KOPT-K1 (cell line): ENCODE data around the gene POLR1D.

Experiments used
- H3K27ac ChIP-seq: fragments of 200-600 bp; sonication (generic); 2 replicates; pipeline ENCODE4 v1.5.1; 2016; ENCODE audit warnings: antibody characterized with exemption, mild to moderate bottlenecking, low read depth, low read length; ENCODE audit not compliant: poor library complexity, severe bottlenecking
- H3K36me3 ChIP-seq: fragments of 200-600 bp; sonication (generic); 2 replicates; pipeline ENCODE4 v1.5.1; 2017; ENCODE audit warnings: antibody characterized with exemption, mild to moderate bottlenecking, low read length, moderate library complexity; ENCODE audit not compliant: insufficient read depth
- H3K9me3 ChIP-seq: fragments of 200-600 bp; sonication (generic); 2 replicates; pipeline ENCODE4 v1.5.1; 2017; ENCODE audit warnings: antibody characterized with exemption, low read length, mild to moderate bottlenecking; ENCODE audit not compliant: insufficient read depth, poor library complexity, severe bottlenecking

The POLR1D gene

DNA sequence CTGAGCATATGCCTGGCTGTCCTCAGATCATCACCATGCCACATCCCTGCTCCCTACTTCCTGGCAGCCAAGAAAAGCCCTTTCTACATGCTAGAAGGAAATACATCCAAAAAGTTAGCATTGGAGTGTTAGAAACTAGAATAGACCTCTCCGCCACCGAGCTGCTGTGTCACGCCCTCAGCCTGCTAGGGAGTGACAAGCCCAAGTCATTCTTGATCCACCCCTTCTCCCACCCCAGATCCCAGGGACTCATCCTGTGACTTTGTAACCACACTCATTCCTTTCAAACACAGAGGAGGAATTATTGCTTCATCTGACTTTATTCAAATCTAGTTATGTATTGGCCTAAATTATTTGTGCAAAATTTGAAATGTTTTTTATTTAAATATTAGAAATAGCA lies 45.3 kb downstream of the POLR1D start:
- Histone ChIP-seq H3K27ac (no peak overlapping the region), H3K36me3 (peaks cover 47% of the 10 kb centered on the region), H3K9me3 (peaks cover under 1% of the 10 kb centered on the region)

DNA sequence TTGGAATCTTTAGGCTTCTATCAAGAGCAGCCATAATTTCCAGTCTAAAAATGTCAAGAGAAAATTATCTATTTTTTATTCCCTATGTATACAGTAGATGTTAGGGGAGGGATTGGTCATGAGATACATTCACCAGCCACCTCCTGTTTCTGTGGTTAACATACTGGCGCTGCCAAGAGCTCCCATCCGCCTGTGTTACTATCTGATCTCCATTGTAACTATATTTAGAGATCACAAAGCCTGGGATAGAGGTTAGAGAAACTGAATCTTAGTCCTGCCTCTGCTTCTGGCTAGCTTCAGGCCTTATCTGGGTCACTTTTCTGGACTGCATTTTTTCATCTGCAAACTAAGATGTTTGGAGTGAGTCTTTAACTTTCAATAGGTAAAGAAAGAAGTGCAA lies 46.3 kb downstream of the POLR1D start:
- no peak overlapping the region for H3K27ac ChIP-seq
- peaks cover 47% of the 10 kb centered on the region for H3K36me3 ChIP-seq
- H3K9me3 ChIP-seq = peaks cover 4% of the 10 kb centered on the region

DNA sequence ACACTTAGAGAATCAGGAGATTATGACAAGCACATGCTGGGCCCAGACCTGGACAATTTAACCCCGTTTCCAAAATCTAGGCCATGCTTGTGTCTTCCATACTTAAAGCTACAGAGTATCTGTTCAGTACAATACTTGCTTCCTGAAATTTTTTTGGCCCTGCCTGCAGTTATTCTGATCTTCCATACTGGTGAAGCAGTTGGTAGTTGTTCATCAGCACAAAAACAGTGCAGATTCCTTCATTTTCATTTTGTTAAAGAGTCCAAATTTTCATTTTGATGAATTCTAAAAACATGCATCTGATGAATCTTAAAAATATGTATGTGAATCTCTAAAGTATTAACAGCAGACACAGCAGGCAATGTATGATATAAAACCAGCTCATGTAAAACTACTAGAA lies 49.2 kb downstream of the POLR1D start:
- H3K27ac ChIP-seq = no peak overlapping the region
- H3K9me3 ChIP-seq = peaks cover 4% of the 10 kb centered on the region
- H3K36me3 ChIP-seq = peaks cover 26% of the 10 kb centered on the region

DNA sequence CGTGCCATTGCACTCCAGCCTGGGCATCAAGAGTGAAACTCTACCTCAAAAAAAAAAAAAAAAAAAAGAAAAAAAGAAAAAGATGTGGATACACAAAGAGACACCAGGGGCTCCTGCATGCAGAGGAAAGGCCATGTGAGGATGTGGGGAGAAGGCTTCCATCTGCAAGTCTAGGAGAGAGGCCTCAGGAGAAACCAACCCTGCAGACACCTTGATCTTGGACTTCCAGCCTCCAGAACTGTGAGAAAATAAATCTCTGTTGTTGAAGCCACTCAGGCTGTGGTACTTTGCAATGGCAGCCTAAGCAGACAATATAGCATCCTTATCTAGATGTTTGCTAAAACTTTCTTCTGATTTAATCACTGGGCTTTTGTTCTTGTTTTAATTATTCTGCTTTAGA lies 50.3 kb downstream of the POLR1D start:
- peaks cover 16% of the 10 kb centered on the region for H3K36me3 ChIP-seq
- H3K27ac ChIP-seq = no peak overlapping the region
- H3K9me3 ChIP-seq = peaks cover 4% of the 10 kb centered on the region
